Measurements from ENCODE around the gene UXT. TPM values are rescaled to one million over a fixed set of nuclear protein-coding genes. Genes with fewer than 3 reads are reported as not detected.

The UXT gene
- polyA plus RNA-seq, 1 donor (not counting 4 experiments of a cell fraction or from before 2014, with no cell fraction given) = 87.4 TPM

DNA sequence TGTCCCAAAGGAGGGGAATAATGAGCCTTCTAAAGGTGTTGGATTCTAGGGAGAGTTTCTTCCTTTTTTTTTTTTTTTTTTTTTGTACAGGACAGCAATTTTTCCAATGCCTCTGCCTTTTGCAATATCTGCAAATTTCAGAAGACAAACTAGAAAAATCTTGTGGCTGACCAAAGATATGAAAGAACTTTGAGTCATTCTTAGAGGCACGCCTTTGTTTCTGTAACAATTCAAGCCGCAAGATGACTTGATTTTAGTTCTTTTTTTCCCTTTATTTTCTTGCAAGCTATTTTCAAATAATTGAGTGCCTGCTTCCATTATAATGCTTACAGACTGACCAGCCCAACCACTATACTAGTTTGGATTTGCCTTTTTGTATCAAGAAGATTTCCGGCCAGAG lies 47.6 kb upstream of the UXT start:
- dilution Hi-C loops (cut with MboI; ENCODE audit: extremely low pct_ligation_motif_present, low sequenced_read_pairs) = no loop called here
- Histone ChIP-seq H3K36me3 (ENCODE audit: control insufficient read depth in 2 of 2, extremely low read depth in 1 of 2, insufficient read depth in 2 of 2, low read length in 2 of 2) (no peaks in the 10 kb centered on the region), H3K4me1 (ENCODE audit: control insufficient read depth, extremely low read depth, insufficient read depth, low read length) (no peaks in the 10 kb centered on the region), H3K79me2 (ENCODE audit: control insufficient read depth, insufficient read depth, low read length) (no peaks in the 10 kb centered on the region), H3K4me3 (ENCODE audit: control insufficient read depth in 2 of 3, extremely low read depth in 1 of 3, insufficient read depth in 2 of 3, low read depth in 1 of 3, low read length in 3 of 3) (no peak overlapping the region), H3K9me1 (ENCODE audit: control insufficient read depth, extremely low read depth, insufficient read depth, low read length) (no peaks in the 10 kb centered on the region), H4K20me1 (ENCODE audit: control insufficient read depth, extremely low read depth, insufficient read depth, low read length) (no peaks in the 10 kb centered on the region), H3K4me2 (ENCODE audit: control insufficient read depth, extremely low read depth, insufficient read depth, low read depth, low read length) (no peak overlapping the region), H3K9me3 (ENCODE audit: control insufficient read depth, low read depth, low read length) (no peaks in the 10 kb centered on the region), H3K27ac (ENCODE audit: control insufficient read depth, insufficient read depth, low read length) (no peak overlapping the region), H3K9ac (ENCODE audit: control insufficient read depth, extremely low read depth, insufficient read depth, low read length) (no peak overlapping the region), H3K27me3 (ENCODE audit: control insufficient read depth, extremely low read depth, insufficient read depth, low read length) (no peaks in the 10 kb centered on the region), H2AFZ (ENCODE audit: control insufficient read depth, low read length) (no peak overlapping the region)
- FAIRE-seq (no peak), DNase-seq (ENCODE audit: low read depth, low spot score) (no peak)
- TF ChIP-seq EZH2 (IDR thresholded peaks at IDR 0.05; ENCODE audit: low read length) = no peak
- TF ChIP-seq, protein P1, sequence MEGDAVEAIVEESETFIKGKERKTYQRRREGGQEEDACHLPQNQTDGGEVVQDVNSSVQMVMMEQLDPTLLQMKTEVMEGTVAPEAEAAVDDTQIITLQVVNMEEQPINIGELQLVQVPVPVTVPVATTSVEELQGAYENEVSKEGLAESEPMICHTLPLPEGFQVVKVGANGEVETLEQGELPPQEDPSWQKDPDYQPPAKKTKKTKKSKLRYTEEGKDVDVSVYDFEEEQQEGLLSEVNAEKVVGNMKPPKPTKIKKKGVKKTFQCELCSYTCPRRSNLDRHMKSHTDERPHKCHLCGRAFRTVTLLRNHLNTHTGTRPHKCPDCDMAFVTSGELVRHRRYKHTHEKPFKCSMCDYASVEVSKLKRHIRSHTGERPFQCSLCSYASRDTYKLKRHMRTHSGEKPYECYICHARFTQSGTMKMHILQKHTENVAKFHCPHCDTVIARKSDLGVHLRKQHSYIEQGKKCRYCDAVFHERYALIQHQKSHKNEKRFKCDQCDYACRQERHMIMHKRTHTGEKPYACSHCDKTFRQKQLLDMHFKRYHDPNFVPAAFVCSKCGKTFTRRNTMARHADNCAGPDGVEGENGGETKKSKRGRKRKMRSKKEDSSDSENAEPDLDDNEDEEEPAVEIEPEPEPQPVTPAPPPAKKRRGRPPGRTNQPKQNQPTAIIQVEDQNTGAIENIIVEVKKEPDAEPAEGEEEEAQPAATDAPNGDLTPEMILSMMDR (optimal IDR thresholded peaks at IDR 0.05 in 1 of 3, IDR thresholded peaks at IDR 0.05 in 1 of 3, conservative IDR thresholded peaks at IDR 0.05 in 1 of 3; ENCODE audit: extremely low read depth in 1 of 3, insufficient read depth in 2 of 3, low read length in 3 of 3) = no peak

DNA sequence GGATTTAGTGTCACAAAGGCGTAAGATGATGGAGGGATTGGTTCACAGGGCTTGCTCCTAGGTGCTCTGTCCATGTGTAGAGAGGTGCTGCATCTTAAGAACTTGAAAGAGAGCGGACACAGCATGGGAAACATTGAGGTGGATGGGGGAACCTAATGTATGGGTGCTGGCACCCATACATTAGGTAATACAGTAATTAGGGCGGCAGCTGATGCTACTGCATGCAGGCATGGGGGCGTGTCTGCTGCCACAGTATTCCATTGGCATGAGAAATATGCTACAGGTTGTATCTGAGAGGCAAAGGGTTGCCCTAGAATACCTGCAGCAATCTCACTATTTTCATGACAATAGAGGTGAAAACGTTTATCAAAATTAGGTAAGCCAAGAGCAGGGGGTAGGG lies 45.8 kb upstream of the UXT start:
- TF ChIP-seq, protein P1 (optimal IDR thresholded peaks at IDR 0.05 in 1 of 3, IDR thresholded peaks at IDR 0.05 in 1 of 3, conservative IDR thresholded peaks at IDR 0.05 in 1 of 3; ENCODE audit: extremely low read depth in 1 of 3, insufficient read depth in 2 of 3, low read length in 3 of 3) = no peak
- TF ChIP-seq EZH2 (IDR thresholded peaks at IDR 0.05; ENCODE audit: low read length) = no peak
- no peak overlapping the region for H3K9ac ChIP-seq (ENCODE audit: control insufficient read depth, extremely low read depth, insufficient read depth, low read length)
- H3K4me2 ChIP-seq (ENCODE audit: control insufficient read depth, extremely low read depth, insufficient read depth, low read depth, low read length) = no peak overlapping the region
- no peaks in the 10 kb centered on the region for H3K4me1 ChIP-seq (ENCODE audit: control insufficient read depth, extremely low read depth, insufficient read depth, low read length)
- FAIRE-seq (no peak), DNase-seq (ENCODE audit: low read depth, low spot score) (no peak)
- H3K9me3 ChIP-seq (ENCODE audit: control insufficient read depth, low read depth, low read length) = no peaks in the 10 kb centered on the region
- H3K36me3 ChIP-seq (ENCODE audit: control insufficient read depth in 2 of 2, extremely low read depth in 1 of 2, insufficient read depth in 2 of 2, low read length in 2 of 2) = no peaks in the 10 kb centered on the region
- no peaks in the 10 kb centered on the region for H3K27me3 ChIP-seq (ENCODE audit: control insufficient read depth, extremely low read depth, insufficient read depth, low read length)
- no peaks in the 10 kb centered on the region for H3K9me1 ChIP-seq (ENCODE audit: control insufficient read depth, extremely low read depth, insufficient read depth, low read length)
- H4K20me1 ChIP-seq (ENCODE audit: control insufficient read depth, extremely low read depth, insufficient read depth, low read length) = no peaks in the 10 kb centered on the region
- H3K4me3 ChIP-seq (ENCODE audit: control insufficient read depth in 2 of 3, extremely low read depth in 1 of 3, insufficient read depth in 2 of 3, low read depth in 1 of 3, low read length in 3 of 3) = no peak overlapping the region
- H3K27ac ChIP-seq (ENCODE audit: control insufficient read depth, insufficient read depth, low read length) = no peak overlapping the region
- dilution Hi-C loops (cut with MboI; ENCODE audit: extremely low pct_ligation_motif_present, low sequenced_read_pairs) = no loop called here
- H2AFZ ChIP-seq (ENCODE audit: control insufficient read depth, low read length) = no peak overlapping the region
- H3K79me2 ChIP-seq (ENCODE audit: control insufficient read depth, insufficient read depth, low read length) = no peaks in the 10 kb centered on the region
